Stimulated activated CD4-positive, alpha-beta T cell treated with anti-CD3 and anti-CD28 coated beads, Interleukin-1b, Interleukin-23, amount 100 ng/mL, for 24 hours (primary cell): ENCODE data around the gene SAA1.
"Not testable (repeated sequence)": the region's sequence is repeated elsewhere in the genome, so short reads cannot be mapped to it uniquely, and the experiment has no call there.

Source experiments
- DNase-seq, 4 experiments: peaks; one replicate each; pipeline ENCODE4 v3.0.0-alpha.2; 2020; ENCODE audit warnings: low read depth in 4 of 4, low spot score in 1 of 4

SAA1 gene

GRCh38 chr11:18259259-18259658, 6.8 kb upstream of the SAA1 start:
- no peak for DNase-seq

GRCh38 chr11:18261721-18262120, 4.3 kb upstream of the SAA1 start:
- DNase-seq = no peak

- not testable (repeated sequence) for DNase-seq
These were observed 3.2 kb upstream of the SAA1 start for GRCh38 chr11:18262681-18263350.

GRCh38 chr11:18264035-18264434, 2.0 kb upstream of the SAA1 start:
- DNase-seq = no peak

GRCh38 chr11:18264677-18265555, 1.1 kb upstream of the SAA1 start:
- no peak for DNase-seq

GRCh38 chr11:18267335-18268133, 1.5 kb downstream of the SAA1 start:
- not testable (repeated sequence) for DNase-seq

GRCh38 chr11:18269252-18269651, 3.2 kb downstream of the SAA1 start:
- DNase-seq = not testable (repeated sequence)

- no peak for DNase-seq
These were observed 4.0 kb downstream of the SAA1 start for GRCh38 chr11:18270102-18270501.

- DNase-seq = no peak
These were observed 5.1 kb downstream of the SAA1 start for GRCh38 chr11:18271206-18271605.

- no peak for DNase-seq
These were observed 11.7 kb downstream of the SAA1 start for GRCh38 chr11:18277565-18278271.

GRCh38 chr11:18280438-18281045, 14.5 kb downstream of the SAA1 start:
- DNase-seq = no peak

GRCh38 chr11:18282626-18283025, 16.6 kb downstream of the SAA1 start:
- DNase-seq = no peak

- DNase-seq = no peak
These were observed 19.8 kb downstream of the SAA1 start for GRCh38 chr11:18285841-18286240.

- no peak for DNase-seq
These were observed 22.8 kb downstream of the SAA1 start for GRCh38 chr11:18288911-18289310.

GRCh38 chr11:18294862-18295261, 28.8 kb downstream of the SAA1 start:
- no peak for DNase-seq

GRCh38 chr11:18295316-18295715, 29.3 kb downstream of the SAA1 start:
- no peak for DNase-seq

GRCh38 chr11:18299721-18300120, 33.7 kb downstream of the SAA1 start:
- no peak for DNase-seq

- DNase-seq = no peak
These were observed 38.7 kb downstream of the SAA1 start for GRCh38 chr11:18304745-18305144.

- no peak for DNase-seq
These were observed 41.5 kb downstream of the SAA1 start for GRCh38 chr11:18307461-18308139.

- DNase-seq = no peak
These were observed 42.2 kb downstream of the SAA1 start for GRCh38 chr11:18308242-18308641.
